ENCODE measurements around the gene AURKB. TPM values are rescaled to one million over a fixed set of nuclear protein-coding genes. Genes with fewer than 3 reads are reported as not detected.

The AURKB gene
- total and polyA plus RNA-seq, 2 of the 13 experiments (the other 11 are each of a cell fraction or from before 2014, with no cell fraction given) = 29.5 to 75.3 TPM

- TF ChIP-seq ZSCAN22 (CRISPR knock-in tag; IDR thresholded peaks at IDR 0.05) (0 out of 2 replicates have a peak, but pooled peaks have one; percentile 0), TFAP4 (IDR thresholded peaks at IDR 0.05; ENCODE audit: borderline replicate concordance, low read depth) (0 out of 2 replicates have a peak, but pooled peaks have one; percentile 1), SRY (CRISPR knock-in tag; IDR thresholded peaks at IDR 0.05) (no peak), FOXA1 (IDR thresholded peaks at IDR 0.05) (no peak), FOXA1 (CRISPR knock-in tag; IDR thresholded peaks at IDR 0.05) (0 out of 2 replicates have a peak, but pooled peaks have one; percentile 2), DRAP1 (CRISPR knock-in tag; IDR thresholded peaks at IDR 0.05) (no peak), ZNF660 (CRISPR knock-in tag; IDR thresholded peaks at IDR 0.05; ENCODE audit: borderline replicate concordance, low read depth) (no peak), MBD4 (IDR thresholded peaks at IDR 0.05; ENCODE audit: borderline replicate concordance, low read length) (0 out of 2 replicates have a peak, but pooled peaks have one; percentile 52), ZSCAN21 (CRISPR knock-in tag; IDR thresholded peaks at IDR 0.05; ENCODE audit: borderline replicate concordance) (no peak), ZNF30 (CRISPR knock-in tag; IDR thresholded peaks at IDR 0.05) (no peak), ZBTB38 (CRISPR knock-in tag; IDR thresholded peaks at IDR 0.05) (no peak), ZNF296 (CRISPR knock-in tag; conservative IDR thresholded peaks at IDR 0.05) (no peak), ZNF710 (CRISPR knock-in tag; IDR thresholded peaks at IDR 0.05; ENCODE audit: borderline replicate concordance) (0 out of 2 replicates have a peak, but pooled peaks have one; percentile 43), GLI4 (CRISPR knock-in tag; IDR thresholded peaks at IDR 0.05; ENCODE audit: borderline replicate concordance) (0 out of 2 replicates have a peak, but pooled peaks have one; percentile 6), PHF8 (CRISPR knock-in tag; IDR thresholded peaks at IDR 0.05) (no peak), PRMT3 (CRISPR knock-in tag; IDR thresholded peaks at IDR 0.05; ENCODE audit: borderline replicate concordance, low read depth) (no peak; the same call in 1 of the 2 replicates), HMGXB4 (CRISPR knock-in tag; IDR thresholded peaks at IDR 0.05; ENCODE audit: borderline replicate concordance in 1 of 2, low read depth in 1 of 2) (0 out of 4 replicates have a peak, but pooled peaks of 1 of the 2 experiments have one; percentile 36), NR1H2 (CRISPR knock-in tag; IDR thresholded peaks at IDR 0.05; ENCODE audit: borderline replicate concordance, low read depth) (no peak), SMAD9 (CRISPR knock-in tag; IDR thresholded peaks at IDR 0.05) (0 out of 2 replicates have a peak, but pooled peaks have one; percentile 9), TOPORS (CRISPR knock-in tag; IDR thresholded peaks at IDR 0.05) (0 out of 2 replicates have a peak, but pooled peaks have one; percentile 5), KLF15 (CRISPR knock-in tag; IDR thresholded peaks at IDR 0.05; ENCODE audit: borderline replicate concordance) (no peak), CHCHD3 (CRISPR knock-in tag; IDR thresholded peaks at IDR 0.05) (no peak), PBX2 (CRISPR knock-in tag; IDR thresholded peaks at IDR 0.05) (peak; percentile 86), ZMYM2 (CRISPR knock-in tag; IDR thresholded peaks at IDR 0.05) (0 out of 2 replicates have a peak, but pooled peaks have one; percentile 11), SIN3A (IDR thresholded peaks at IDR 0.05; ENCODE audit: borderline replicate concordance, low read depth, low read length) (no peak)
Observed at GRCh38 chr17:8222380-8222629, 11.9 kb upstream of the AURKB start (continued).

Measured in HepG2 (cell line).